ENCODE measurements around the gene STK32A.

DNA sequence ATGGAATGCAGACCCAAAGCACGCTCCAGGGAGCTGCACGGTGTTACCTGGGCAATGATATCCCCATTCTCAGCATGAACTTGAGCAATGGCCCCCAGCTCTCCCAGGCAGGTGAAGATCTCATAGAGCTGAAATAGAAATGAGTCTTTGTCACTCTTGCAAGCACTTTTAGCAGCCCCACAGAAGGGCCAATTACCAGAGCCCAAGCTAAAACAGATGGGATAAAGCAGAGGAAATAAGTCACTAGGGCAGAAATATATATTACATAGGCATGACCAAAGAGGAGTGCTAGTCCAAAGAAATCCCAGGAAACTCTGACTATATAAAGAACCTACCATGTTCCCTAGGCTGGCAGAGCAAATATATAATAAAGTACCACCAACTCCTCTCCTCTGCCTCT lies 177.7 kb downstream of the STK32A start:
- TF ChIP-seq EP300 (IDR thresholded peaks at IDR 0.05) (no peak), POLR2A (IDR thresholded peaks at IDR 0.05) (no peak)
